Activated CD4-positive, alpha-beta T cell treated with anti-CD3 and anti-CD28 coated beads for 36 hours (primary cell): ENCODE measurements around the gene TRMO. TPM values are rescaled to one million over a fixed set of nuclear protein-coding genes. Genes with fewer than 3 reads are reported as not detected.

Experiments used
- ATAC-seq: fragments of 200-7000 bp; cut with Tn5 transposase; one replicate; pipeline ENCODE4 v1.10.0; 2021; ENCODE audit warnings: mild to moderate bottlenecking, moderate library complexity
- CTCF ChIA-PET: fragments of 350-600 bp; sonication (Branson Sonifier 250); formaldehyde crosslinking; loops from one replicate; lab custom pipeline; 2021; ENCODE audit warnings: antibody characterized with exemption; lab: Charles Lee
- POLR2A ChIA-PET: fragments of 350-600 bp; sonication (Branson Sonifier 250); formaldehyde crosslinking; loops from one replicate; lab custom pipeline; 2021; ENCODE audit warnings: antibody characterized with exemption, inconsistent platforms; lab: Charles Lee
- DNase-seq: peaks from one replicate; pipeline ENCODE4 v3.0.0-alpha.2; 2020
- H3K27ac Mint-ChIP-seq: one replicate; pipeline ENCODE4 v1.8.0; 2021; ENCODE audit warnings: mixed read lengths
- H3K27me3 Mint-ChIP-seq: one replicate; pipeline ENCODE4 v1.8.0; 2021; ENCODE audit warnings: mixed read lengths
- H3K36me3 Mint-ChIP-seq: one replicate; pipeline ENCODE4 v1.8.0; 2021; ENCODE audit warnings: low read depth, mixed read lengths
- H3K4me1 Mint-ChIP-seq: one replicate; pipeline ENCODE4 v1.8.0; 2021; ENCODE audit warnings: mixed read lengths
- H3K4me3 Mint-ChIP-seq: one replicate; pipeline ENCODE4 v1.8.0; 2021; ENCODE audit warnings: mild to moderate bottlenecking, moderate library complexity, mixed read lengths
- H3K9me3 Mint-ChIP-seq: one replicate; pipeline ENCODE4 v1.8.0; 2021; ENCODE audit warnings: low read depth, mixed read lengths
- intact Hi-C, 2 experiments: fragments of 100-400 bp; cut with DNase I in 1 of 2; cut with micrococcal nuclease in 1 of 2; formaldehyde crosslinking; loops; one replicate each; pipeline versions ENCODE4 v1.14.2 to v1.15.1; 2022 to 2024; cut with DNase I, micrococcal nuclease
- total RNA-seq, 2 experiments: library from RNA; stranded (reverse); gene quantifications; one replicate each; pipeline ENCODE4 v1.2.3, GENCODE V29; 2021

The TRMO gene
- total RNA-seq, 2 experiments from 2014 or later = 13.9 to 20.7 TPM

- no peaks in the 10 kb centered on the region for H3K9me3 Mint-ChIP-seq
- H3K36me3 Mint-ChIP-seq = no peaks in the 10 kb centered on the region
- peaks cover 72% of the 10 kb centered on the region for H3K27me3 Mint-ChIP-seq
- intact Hi-C loops = loop anchor here (1.0 to 5.0 kb wide), 5 partner anchors 47 to 353 kb away; partner anchors contain the start of genes NCBP1 (in 1 of the 2), TMOD1 (in 1 of the 2) and TSTD2 (in 1 of the 2)
- ChIA-PET CTCF (interaction anchor here (0.7 to 1.0 kb wide), 2 partner anchors 11 to 35 kb away, joined by 3 read pairs; no protein-coding TSS in a partner anchor), POLR2A (no interaction called here)
- peaks cover 18% of the 10 kb centered on the region for H3K4me1 Mint-ChIP-seq
- H3K27ac Mint-ChIP-seq = no peak overlapping the region
- H3K4me3 Mint-ChIP-seq = peak overlapping the region; percentile 16
- ATAC-seq (no peak), DNase-seq (no peak)
These were observed 67.4 kb downstream of the TRMO start for GRCh38 chr9:97854696-97855485.

Other genes starting within 250 kb of the TRMO start
- 10 to 100 TPM in 1 of 2 experiments, 1 to 10 TPM in 1; 8.7 to 11.1 TPM for gene XPA, start 225.2 kb downstream of the TRMO start, total RNA-seq
- gene FOXE1, start 69.3 kb downstream of the TRMO start, total RNA-seq = under 1 TPM; 0.07 TPM
- 1 to 10 TPM; 1.5 to 2.9 TPM for gene HEMGN, start 15.7 kb upstream of the TRMO start, total RNA-seq
- 100 to 1,000 TPM; 367 to 440 TPM for gene ANP32B, start 60.8 kb upstream of the TRMO start, total RNA-seq
- 10 to 100 TPM; 45.9 to 47.7 TPM for gene NANS, start 134.2 kb upstream of the TRMO start, total RNA-seq
- gene TRIM14, start 196.7 kb upstream of the TRMO start, total RNA-seq = 10 to 100 TPM; 54.6 to 59.6 TPM